ENCODE results near the gene PLVAP.

PLVAP gene

GRCh38 chr19:17357078-17357666 lies 20.0 kb downstream of the PLVAP start:
- no peak for DNase-seq (ENCODE audit: low read depth)

DNA sequence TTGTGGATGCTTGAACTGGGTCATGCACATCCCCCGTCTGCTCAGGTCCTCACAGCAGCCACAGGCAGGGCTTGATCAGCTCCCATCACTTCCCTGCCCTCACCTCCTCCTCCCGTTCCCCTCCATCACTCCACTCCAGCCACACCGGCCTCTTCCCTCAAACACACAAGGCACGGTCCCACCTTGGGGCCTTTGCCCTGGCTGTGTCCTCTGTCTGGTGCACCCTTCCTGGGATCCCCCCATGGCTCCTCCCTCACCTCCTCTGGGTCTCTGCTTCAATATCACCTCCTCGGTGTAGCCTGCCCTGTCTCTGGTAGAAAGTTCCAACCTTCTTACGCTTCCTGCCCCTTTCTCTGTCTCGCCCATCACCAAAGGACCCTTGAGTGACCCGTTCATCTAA lies 23.8 kb downstream of the PLVAP start:
- no peak for DNase-seq (ENCODE audit: low read depth)

- no peak for DNase-seq (ENCODE audit: low read depth)
Measured at GRCh38 chr19:17352608-17353280, 24.4 kb downstream of the PLVAP start.

DNA sequence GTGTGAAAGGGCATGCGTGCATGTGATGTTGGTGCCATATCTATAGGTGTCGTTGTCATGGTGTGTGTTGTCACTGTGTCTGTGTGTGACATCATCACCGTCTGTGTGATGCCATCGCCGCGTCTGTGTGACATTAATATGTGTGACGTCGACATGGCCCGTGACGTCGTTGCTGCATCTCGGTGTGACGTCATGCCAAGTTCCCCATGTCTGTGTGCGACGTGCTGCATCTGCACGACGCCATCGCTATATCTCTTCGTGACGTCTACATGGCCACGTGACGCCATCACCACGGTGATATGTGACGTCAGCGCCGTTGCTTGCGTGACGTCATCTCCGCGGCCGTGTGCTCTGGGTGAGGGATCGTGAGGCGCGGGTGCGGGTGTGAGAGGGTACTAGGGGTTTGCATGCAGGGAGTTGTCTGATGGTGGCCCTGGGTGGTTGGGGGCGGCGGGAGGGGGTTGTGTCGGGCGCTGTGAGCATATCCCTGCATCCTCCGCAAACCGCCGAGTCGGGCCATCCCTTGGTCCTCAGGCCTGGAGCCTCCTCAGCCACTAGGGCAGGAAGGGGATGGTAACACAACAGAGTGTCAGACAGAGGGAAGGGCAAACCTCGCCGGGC lies 25.2 kb downstream of the PLVAP start:
- no peak for DNase-seq (ENCODE audit: low read depth)

GRCh38 chr19:17348700-17349099 lies 28.4 kb downstream of the PLVAP start:
- DNase-seq (ENCODE audit: low read depth), result no peak

GRCh38 chr19:17347877-17348276 lies 29.3 kb downstream of the PLVAP start:
- DNase-seq (ENCODE audit: low read depth), result no peak

- no peak for DNase-seq (ENCODE audit: low read depth)
Measured at GRCh38 chr19:17347361-17347760, 29.8 kb downstream of the PLVAP start.

DNA sequence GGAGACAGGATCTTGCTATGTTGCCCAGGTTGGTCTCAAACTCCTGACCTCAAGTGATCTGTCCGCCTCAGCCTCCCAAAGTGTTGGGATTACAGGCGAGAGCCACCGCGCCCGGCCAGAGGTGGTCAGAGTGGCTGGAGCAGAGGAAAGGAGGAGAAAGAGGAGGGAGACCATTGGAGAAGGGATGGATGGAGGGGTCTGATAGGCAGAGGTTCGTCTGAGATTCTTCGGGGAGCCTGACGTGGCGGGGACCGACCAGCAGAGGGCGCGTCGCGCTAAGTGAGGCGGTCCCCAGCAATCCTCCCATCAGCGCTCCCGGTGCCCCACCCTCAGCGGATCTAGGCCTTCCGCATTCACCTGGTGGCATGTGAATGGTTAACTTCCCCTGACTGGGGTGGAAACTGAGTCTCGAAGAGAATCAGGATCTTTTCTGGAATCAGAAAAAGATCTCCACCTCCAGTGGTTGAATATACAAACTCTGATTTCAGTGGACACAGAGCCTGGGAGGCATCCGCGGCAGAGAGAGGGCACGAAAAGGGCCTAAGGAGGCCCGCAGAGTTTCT lies 31.0 kb downstream of the PLVAP start:
- peak; percentile 76 for DNase-seq (ENCODE audit: low read depth)

DNA sequence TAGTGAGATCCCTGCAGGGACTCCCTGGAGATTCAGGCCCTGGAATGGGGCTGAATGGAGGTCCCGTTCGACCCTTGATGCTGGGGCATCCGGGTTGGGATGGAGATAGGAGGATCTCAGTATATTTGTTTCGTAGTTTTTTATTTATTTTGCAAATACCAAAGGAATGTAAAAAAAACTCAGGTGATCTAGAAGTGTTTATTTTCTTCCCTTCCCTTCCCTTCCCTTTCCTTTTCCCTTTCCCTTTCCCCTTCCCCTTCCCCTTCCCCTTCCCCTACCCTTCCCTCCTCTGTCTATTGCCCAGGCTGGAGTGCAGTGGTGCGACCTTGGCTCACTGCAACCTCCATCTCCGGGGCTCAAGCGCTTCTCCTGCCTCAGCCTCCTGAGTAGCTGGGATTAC lies 35.3 kb downstream of the PLVAP start:
- DNase-seq (ENCODE audit: low read depth), result no peak

DNA sequence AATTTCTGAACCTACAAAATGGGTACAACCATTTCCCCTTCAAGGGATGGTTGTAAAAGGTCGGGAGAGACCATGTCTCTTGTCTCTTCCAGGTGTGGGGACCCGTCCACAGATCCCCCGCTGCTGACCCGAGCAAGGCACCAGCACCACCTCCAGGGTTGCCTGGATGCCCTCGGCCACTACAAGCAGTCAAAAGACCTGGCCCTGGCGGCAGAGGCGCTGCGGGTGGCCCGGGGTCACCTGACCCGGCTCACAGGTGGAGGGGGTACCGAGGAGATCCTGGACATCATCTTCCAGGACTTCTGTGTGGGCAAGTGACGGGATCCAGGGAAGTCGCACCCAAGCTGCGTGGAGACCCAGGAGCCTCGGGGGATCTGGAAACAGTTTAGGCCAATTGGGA lies 35.8 kb downstream of the PLVAP start:
- no peak for DNase-seq (ENCODE audit: low read depth)

GRCh38 chr19:17340871-17341357 lies 36.2 kb downstream of the PLVAP start:
- no peak for DNase-seq (ENCODE audit: low read depth)

- DNase-seq (ENCODE audit: low read depth), result no peak
Measured at GRCh38 chr19:17340302-17340870, 36.8 kb downstream of the PLVAP start.

DNA sequence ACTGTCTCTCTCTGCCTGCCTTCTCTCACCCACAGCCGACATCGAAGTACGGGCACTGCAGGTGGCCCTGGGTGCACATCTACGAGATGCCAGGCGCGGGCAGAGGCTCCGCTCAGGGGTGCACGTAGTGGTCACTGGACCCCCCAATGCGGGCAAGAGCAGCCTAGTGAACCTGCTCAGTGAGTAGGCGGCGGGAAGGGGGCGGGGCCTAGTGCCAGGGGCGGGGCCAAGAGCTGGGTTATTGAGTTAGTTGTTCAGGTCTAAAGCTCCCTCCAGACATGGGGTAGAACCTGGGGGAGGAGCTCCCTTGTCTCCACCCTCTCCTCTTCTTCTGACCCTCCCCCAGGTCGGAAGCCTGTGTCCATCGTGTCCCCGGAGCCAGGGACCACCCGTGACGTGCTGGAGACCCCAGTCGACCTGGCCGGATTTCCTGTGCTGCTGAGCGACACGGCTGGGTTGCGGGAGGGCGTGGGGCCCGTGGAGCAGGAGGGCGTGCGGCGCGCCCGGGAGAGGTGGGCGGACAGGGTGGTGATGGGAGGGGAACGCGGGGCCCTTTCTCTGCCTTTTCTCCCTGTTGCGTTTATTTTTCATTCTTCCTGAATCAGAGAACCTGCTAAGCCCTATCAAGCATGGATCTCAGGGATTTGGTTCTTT lies 37.9 kb downstream of the PLVAP start:
- no peak for DNase-seq (ENCODE audit: low read depth)

DNA sequence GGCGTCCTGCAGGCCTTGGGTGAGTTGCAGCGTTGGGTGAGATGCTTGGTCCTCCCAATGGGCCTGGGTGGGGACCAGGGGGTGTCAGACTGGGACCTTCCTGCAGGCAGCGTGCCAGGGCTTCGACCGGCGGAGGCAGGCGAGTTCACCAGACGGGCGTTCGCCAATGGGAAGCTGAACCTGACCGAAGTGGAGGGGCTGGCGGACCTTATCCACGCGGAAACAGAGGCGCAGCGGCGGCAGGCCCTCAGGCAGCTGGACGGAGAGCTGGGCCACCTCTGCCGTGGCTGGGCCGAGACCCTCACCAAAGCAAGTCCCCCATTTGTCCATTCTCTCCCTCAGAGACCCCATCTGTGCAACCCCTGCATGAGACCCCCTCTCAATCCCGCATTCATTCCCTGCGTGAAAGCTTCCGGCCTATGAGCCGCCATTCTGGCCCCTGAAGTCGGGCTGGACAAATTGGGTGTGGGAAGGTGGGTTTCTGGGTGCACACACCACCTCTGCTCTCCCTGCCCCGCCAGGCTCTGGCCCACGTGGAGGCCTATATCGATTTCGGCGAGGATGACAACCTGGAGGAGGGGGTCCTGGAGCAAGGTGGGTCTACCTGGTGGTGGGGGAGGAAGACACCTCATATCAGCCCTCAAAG lies 38.6 kb downstream of the PLVAP start:
- no peak for DNase-seq (ENCODE audit: low read depth)

- no peak for DNase-seq (ENCODE audit: low read depth)
Measured at GRCh38 chr19:17337675-17338432, 39.3 kb downstream of the PLVAP start.

DNA sequence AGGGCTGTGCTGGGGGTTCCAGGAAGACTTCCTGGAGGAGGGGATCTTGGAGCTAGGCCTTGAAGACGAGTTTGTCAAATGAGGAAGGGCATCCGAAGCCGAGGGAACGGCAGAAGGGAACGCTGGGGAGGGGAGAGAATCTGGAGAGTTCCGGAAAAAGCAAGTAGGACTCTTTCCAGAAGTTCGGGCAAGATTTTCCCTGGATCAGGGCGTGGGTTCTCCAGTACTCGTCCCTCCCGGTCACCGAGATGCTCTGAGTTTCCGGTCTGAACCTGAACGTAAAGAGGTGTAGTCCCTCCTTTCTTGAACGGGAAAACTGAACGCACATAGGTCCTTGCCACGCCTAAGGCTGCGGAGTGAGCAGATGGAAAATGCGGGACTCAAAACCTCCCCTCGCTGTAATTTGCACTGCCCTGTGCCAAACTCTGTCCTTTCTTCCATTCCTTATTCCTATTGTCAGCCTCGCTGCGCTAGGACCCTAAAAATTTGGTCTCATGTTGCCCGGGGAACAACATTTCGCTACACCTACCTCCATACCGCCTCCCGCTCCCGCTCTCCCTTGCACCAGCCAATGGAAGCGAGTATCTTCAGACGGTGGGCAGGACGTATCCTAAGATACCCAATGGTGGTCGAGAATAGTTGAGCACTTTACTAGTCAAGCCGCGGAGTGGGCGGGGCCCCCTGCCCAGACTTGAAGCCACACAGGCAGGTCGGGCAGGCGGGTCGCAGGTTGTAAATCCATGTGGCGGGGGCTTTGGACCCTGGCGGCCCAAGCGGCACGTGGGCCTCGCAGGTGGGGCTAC lies 40.1 kb downstream of the PLVAP start, which contains the start of gene GTPBP3:
TSS of gene GTPBP3 (plus strand) at position 682 of the 803 bp plus-strand sequence. CDS start at position 741, 59 bp downstream.
- DNase-seq (ENCODE audit: low read depth), result peak; percentile 94

DNA sequence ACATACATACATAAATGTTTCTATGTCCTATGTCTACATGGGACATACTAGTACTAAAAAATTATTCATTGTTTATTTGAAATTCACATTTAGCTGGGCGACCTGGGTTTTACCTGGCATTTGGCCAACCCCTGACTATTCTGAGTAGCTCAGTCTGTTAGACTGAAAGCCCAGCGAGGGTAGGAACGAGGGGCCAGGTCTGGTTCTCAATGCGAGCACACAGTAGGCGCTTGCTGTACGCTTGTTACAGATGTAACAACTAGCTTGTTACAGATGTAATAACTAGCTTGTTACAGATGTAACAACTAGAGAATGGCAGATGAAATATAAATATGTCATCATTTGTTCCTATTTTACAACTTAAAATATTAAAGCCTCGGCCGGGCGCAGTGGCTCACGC lies 41.6 kb downstream of the PLVAP start:
- no peak for DNase-seq (ENCODE audit: low read depth)

GRCh38 chr19:17334414-17335409 lies 42.4 kb downstream of the PLVAP start, which contains the start of gene ANO8:
TSS of gene ANO8 (minus strand) at chr19:17334855. CDS start at chr19:17334670, 185 bp downstream.
- DNase-seq (ENCODE audit: low read depth), result peak; percentile 97

Measured in activated T-cell treated with anti-CD3 and anti-CD28 coated beads for 1 hour (primary cell).